Omental fat pad (tissue), 4 donors: Measurements from ENCODE around the gene EED. TPM values are rescaled to one million over a fixed set of nuclear protein-coding genes. Genes with fewer than 3 reads are reported as not detected.
"Not testable (repeated sequence)": the region's sequence is repeated elsewhere in the genome, so short reads cannot be mapped to it uniquely, and the experiment has no call there.

Source experiments
- ATAC-seq: fragments of 150-250 bp; one replicate; pipeline ENCODE4 v1.9.1; 2016; ENCODE audit warnings: mild to moderate bottlenecking, moderate library complexity; ENCODE audit not compliant: low FRiP score
- DNase-seq: peaks from one replicate; pipeline ENCODE4 v3.0.0-alpha.2; 2019; ENCODE audit warnings: low spot score
- CTCF ChIP-seq, 3 donors: fragments of 450-650 bp; IDR thresholded peaks; one replicate each; pipeline ENCODE4 v1.5.1; 2016 to 2017; ENCODE audit warnings: antibody characterized with exemption in 3 of 3, mild to moderate bottlenecking in 3 of 3, moderate library complexity in 2 of 3
- total RNA-seq, 4 donors: library from RNA; depleted of rRNA; stranded (reverse); fragments of >200 nt; gene quantifications; one replicate each; pipeline ENCODE4 v1.1.0, GENCODE V29; 2016

EED gene
- total RNA-seq, 4 donors from 2014 or later: 13.2 to 29.6 (median 18.9) TPM

- ATAC-seq (peak; percentile 95), DNase-seq (no peak)
- peak in 2 of 3 donors; percentile 24 to 64 for TF ChIP-seq CTCF (IDR thresholded peaks at IDR 0.05)
These were observed 26.1 kb upstream of the EED start for GRCh38 chr11:86218125-86219084.

DNA sequence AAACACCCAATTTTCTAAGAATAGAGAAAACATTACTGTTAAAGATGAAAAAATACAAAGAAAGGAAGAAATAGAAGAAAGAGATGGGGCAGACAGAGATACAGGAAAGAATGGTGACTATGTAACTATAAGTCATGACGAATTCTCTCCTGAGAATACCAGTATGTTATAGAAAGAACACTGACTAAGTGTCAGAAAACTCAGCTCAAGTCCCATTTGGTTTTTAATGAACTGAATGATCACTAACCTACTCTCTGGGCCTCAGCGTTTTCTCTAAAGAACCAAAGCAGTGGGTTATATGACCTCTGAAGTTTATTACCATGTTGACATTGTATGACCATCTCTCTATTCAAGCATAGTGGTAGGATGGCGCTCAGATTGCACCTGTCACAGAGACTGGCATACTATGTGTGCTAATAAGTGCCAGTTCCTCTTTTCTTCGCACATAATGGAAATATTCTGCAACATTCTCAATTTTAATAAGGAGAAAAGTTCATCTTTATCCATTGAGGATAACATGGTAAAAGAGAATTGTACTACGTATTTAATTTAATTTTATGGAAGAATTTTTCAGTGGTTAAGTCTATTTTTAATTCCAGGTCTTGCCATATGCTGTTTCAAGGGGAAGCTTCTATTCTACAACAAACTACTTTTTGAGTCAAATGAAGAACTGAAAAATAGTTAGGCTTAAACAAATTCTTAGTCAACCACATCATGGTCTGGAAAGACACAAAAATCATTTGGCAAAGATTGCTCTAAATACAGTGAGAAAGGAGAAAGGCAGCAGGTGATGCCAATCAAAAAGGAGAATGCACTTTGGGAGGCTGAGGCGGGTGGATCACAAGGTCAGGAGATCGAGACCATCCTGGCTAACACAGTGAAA, 25.0 kb upstream of the EED start:
- ATAC-seq: no peak
- TF ChIP-seq CTCF (IDR thresholded peaks at IDR 0.05): no peak
- DNase-seq: no peak

DNA sequence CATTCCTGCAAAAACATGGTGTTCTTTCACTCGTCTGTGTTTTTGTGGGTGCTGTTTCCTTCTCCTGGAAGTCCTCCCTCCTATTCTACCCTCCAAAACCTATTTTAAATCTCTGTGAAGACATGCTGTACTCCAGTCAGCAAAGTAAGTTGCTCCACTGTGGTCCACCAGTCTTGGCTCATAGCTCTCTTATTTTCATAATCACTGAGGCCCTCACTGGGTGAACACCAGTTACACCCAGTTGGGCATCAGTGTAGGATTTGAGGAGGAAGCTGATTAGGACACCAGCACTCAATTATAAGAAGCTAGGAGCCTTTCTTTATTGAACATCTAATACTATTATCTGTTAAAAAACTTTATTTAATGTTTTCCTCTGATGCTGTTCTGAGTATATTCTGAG, 23.9 kb upstream of the EED start:
- DNase-seq (no peak), ATAC-seq (no peak)
- no peak for TF ChIP-seq CTCF (IDR thresholded peaks at IDR 0.05)

GRCh38 chr11:86222081-86222480, 22.5 kb upstream of the EED start:
- DNase-seq (no peak), ATAC-seq (no peak)
- no peak for TF ChIP-seq CTCF (IDR thresholded peaks at IDR 0.05)

DNA sequence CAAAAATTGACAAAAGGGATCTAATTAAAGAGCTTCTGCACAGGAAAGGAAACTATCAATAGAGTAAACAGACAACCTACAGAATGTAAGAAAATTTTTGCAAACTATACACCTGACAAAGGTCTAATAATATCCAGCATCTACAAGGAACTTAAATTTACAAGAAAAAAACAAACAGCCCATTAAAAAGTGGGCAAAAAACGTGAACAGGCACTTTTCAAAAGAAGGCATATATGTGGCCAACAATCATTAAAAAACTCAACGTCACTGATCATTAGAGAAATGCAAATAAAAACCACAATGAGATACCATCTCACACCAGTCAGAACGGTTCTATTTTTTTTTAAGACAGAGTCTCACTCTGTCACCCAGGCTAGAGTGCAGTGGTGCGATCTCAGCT, 20.0 kb upstream of the EED start:
- not testable (repeated sequence) for DNase-seq, ATAC-seq

GRCh38 chr11:86225344-86225743, 19.2 kb upstream of the EED start:
- not testable (repeated sequence) for DNase-seq, ATAC-seq

DNA sequence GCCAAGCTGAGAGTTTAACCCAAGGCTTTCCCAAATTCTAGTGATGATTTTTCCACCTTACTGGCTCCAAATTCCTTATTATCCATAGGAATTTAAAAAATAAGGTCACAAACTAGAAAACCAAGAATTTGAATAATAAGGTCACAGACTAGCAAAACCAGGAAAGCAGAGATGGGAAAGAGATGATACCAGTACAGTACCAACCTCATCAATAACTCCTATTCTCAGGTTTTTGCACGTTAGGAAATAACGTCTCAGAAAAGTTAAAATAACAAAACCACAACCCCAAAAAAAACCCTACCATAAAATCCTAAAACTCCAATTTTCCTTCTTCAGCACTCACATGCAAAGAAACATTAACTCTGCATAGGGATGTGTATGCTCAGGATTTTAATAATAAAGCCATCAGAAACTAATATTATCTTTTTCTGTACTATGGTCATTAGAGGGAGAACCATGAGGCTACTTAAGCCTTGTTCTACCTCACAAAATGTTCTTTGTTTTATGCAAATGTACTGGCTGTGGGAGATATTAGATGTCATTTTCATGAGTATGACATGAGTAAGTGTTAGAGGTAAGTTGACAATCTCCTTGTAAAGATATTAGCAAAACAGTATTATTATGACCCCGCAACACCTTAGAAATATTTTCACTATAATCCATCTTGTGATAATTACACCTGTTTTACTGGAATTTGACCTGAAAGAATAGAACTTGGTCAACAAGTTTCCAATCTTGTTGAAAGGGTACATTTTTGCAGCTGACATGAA, 16.1 kb upstream of the EED start:
- no peak for TF ChIP-seq CTCF (IDR thresholded peaks at IDR 0.05)
- ATAC-seq (no peak), DNase-seq (no peak)

DNA sequence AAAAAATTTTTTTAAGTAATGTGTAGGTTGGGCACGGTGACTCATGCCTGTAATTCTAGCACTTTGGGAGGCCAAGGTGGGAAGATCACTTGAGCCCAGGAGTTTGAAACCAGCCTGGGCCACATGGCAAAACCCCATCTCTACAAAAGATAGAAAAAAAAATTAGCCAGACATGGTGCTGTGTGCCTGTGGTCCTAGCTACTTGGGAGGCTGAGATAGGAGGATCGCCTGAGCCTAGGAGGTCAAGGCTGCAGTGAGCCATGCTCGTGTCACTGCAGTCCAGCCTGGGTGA, 15.6 kb upstream of the EED start:
- not testable (repeated sequence) for ATAC-seq, DNase-seq
